SK-N-SH (cell line): Measurements from ENCODE around the gene TPH2. TPM values are rescaled to one million over a fixed set of nuclear protein-coding genes. Genes with fewer than 3 reads are reported as not detected.

Experiments used
- CTCF ChIA-PET: fragments of 300-600, 350-600 bp; formaldehyde crosslinking; extraction: SDS; loops from one replicate; lab custom pipeline; 2021; lab: Yijun Ruan, JAX
- POLR2A ChIA-PET: fragments of 350-600 bp; sonication (Branson Sonifier 250); formaldehyde crosslinking; extraction: SDS; loops from one replicate; lab custom pipeline; 2020; ENCODE audit warnings: antibody characterized with exemption, inconsistent platforms; lab: Yijun Ruan, JAX
- DNase-seq: peaks from one replicate; pipeline ENCODE4 v3.0.0; 2012
- H2AFZ ChIP-seq: fragments of 200-600 bp; sonication (generic); 2 replicates; pipeline ENCODE4 v1.8.1; 2016; ENCODE audit warnings: antibody characterized with exemption, mild to moderate bottlenecking, low read depth
- H3F3A ChIP-seq: fragments of 200-600 bp; sonication (generic); replicated peaks from 2 replicates; pipeline ENCODE3; 2016; ENCODE audit warnings: antibody characterized with exemption, mild to moderate bottlenecking; ENCODE audit not compliant: insufficient read depth
- H3K27ac ChIP-seq, 2 experiments: fragments of 200-500 bp in 1 of 2; fragments of 200-600 bp in 1 of 2; sonication (Bioruptor generic) in 1 of 2; sonication (generic), shearing (Covaris generic) in 1 of 2; 2 replicates each; pipeline versions ENCODE4 v1.5.1 to v1.6.1; 2014 to 2016; ENCODE audit warnings: low read depth in 2 of 2, inconsistent platforms in 1 of 2, low read length in 1 of 2, mild to moderate bottlenecking in 1 of 2, mixed read lengths in 1 of 2
- H3K27me3 ChIP-seq: fragments of 200-600 bp; sonication (generic), shearing (Covaris generic); 2 replicates; pipeline ENCODE4 v1.6.1; 2016; ENCODE audit warnings: mixed run types; ENCODE audit not compliant: insufficient read depth
- H3K36me3 ChIP-seq, 2 experiments: fragments of 200-500 bp in 1 of 2; fragments of 200-600 bp in 1 of 2; sonication (Bioruptor generic) in 1 of 2; sonication (generic) in 1 of 2; replicated peaks in 1 of 2; 2 replicates each; pipeline versions ENCODE3 to v1.5.1; 2014 to 2016; ENCODE audit warnings: low read length in 1 of 2, mild to moderate bottlenecking in 1 of 2; ENCODE audit not compliant: insufficient read depth in 2 of 2, control insufficient read depth in 1 of 2
- H3K4me1 ChIP-seq, 2 experiments: fragments of 200-500 bp in 1 of 2; fragments of 200-600 bp in 1 of 2; sonication (Bioruptor generic) in 1 of 2; sonication (generic), shearing (Covaris generic) in 1 of 2; 2 replicates each; pipeline versions ENCODE4 v1.5.1 to v1.6.1; 2014 to 2016; ENCODE audit warnings: low read depth in 1 of 2, low read length in 1 of 2, mixed run types in 1 of 2; ENCODE audit not compliant: insufficient read depth in 2 of 2, control insufficient read depth in 1 of 2
- H3K4me2 ChIP-seq: fragments of 200-600 bp; sonication (generic), shearing (Covaris generic); 2 replicates; pipeline ENCODE4 v1.6.1; 2017; ENCODE audit warnings: mixed run types
- H3K4me3 ChIP-seq, 2 experiments: fragments of 200-500 bp in 1 of 2; fragments of 200-600 bp in 1 of 2; sonication (Bioruptor generic) in 1 of 2; sonication (generic), shearing (Covaris generic) in 1 of 2; 2 replicates each; pipeline versions ENCODE4 v1.5.1 to v1.8.1; 2014 to 2016; ENCODE audit warnings: low read depth in 2 of 2, inconsistent platforms in 1 of 2, low read length in 1 of 2, mild to moderate bottlenecking in 1 of 2, mixed read lengths in 1 of 2, moderate library complexity in 1 of 2
- H3K79me2 ChIP-seq: fragments of 200-600 bp; sonication (generic); 2 replicates; pipeline ENCODE4 v1.8.1; 2017; ENCODE audit warnings: mild to moderate bottlenecking; ENCODE audit not compliant: insufficient read depth
- H3K9ac ChIP-seq: fragments of 200-600 bp; sonication (generic); 2 replicates; pipeline ENCODE4 v1.6.1; 2017; ENCODE audit warnings: mixed run types
- H3K9me2 ChIP-seq: fragments of 200-600 bp; sonication (generic); 2 replicates; pipeline ENCODE4 v1.6.1; 2017; ENCODE audit warnings: mixed run types
- H3K9me3 ChIP-seq: fragments of 200-600 bp; sonication (generic); 2 replicates; pipeline ENCODE4 v1.6.1; 2017; ENCODE audit warnings: mixed run types, mild to moderate bottlenecking, moderate library complexity
- H4K20me1 ChIP-seq: fragments of 200-600 bp; sonication (generic); 2 replicates; pipeline ENCODE4 v1.6.1; 2017; ENCODE audit warnings: mild to moderate bottlenecking, mixed run types; ENCODE audit not compliant: insufficient read depth
- CHD2 ChIP-seq: fragments of 150-350 bp; IDR thresholded peaks from 2 replicates; pipeline ENCODE4 v1.6.1; 2018; ENCODE audit warnings: low read length; ENCODE audit not compliant: partially characterized antibody
- ELF1 ChIP-seq: IDR thresholded peaks from 2 replicates; pipeline ENCODE4 v1.4.0; 2012
- EP300 ChIP-seq, 2 experiments: IDR thresholded peaks; 2 replicates each; pipeline versions ENCODE4 v1.4.0 to v1.6.1; 2012; ENCODE audit warnings: borderline replicate concordance in 1 of 2, low read depth in 1 of 2, low read length in 1 of 2
- FOXJ3 ChIP-seq: sonication (generic); formaldehyde crosslinking; IDR thresholded peaks from 2 replicates; pipeline ENCODE4 v1.5.1; 2020; ENCODE audit warnings: mild to moderate bottlenecking, missing genetic modification reagents
- IRF3 ChIP-seq: fragments of 150-350 bp; IDR thresholded peaks from 2 replicates; pipeline ENCODE4 v1.6.1; 2016; ENCODE audit warnings: mild to moderate bottlenecking, low read depth, low read length
- JUND ChIP-seq: IDR thresholded peaks from 2 replicates; pipeline ENCODE4 v1.4.0; 2012
- MEF2A ChIP-seq: IDR thresholded peaks from 2 replicates; pipeline ENCODE4 v1.4.0; 2012; ENCODE audit warnings: low read depth, borderline replicate concordance
- MXI1 ChIP-seq: IDR thresholded peaks from 2 replicates; pipeline ENCODE4 v1.6.1; 2012; ENCODE audit warnings: mild to moderate bottlenecking, low read depth, low read length, improper control_type of control experiment
- NFIC ChIP-seq: IDR thresholded peaks from 2 replicates; pipeline ENCODE4 v1.4.0; 2012; ENCODE audit warnings: borderline replicate concordance
- NRF1 ChIP-seq: IDR thresholded peaks from 2 replicates; pipeline ENCODE4 v1.6.1; 2012; ENCODE audit warnings: low read depth, mild to moderate bottlenecking, low read length
- PBX3 ChIP-seq: IDR thresholded peaks from 2 replicates; pipeline ENCODE4; 2012
- POLR2AphosphoS5 ChIP-seq: IDR thresholded peaks from 2 replicates; pipeline ENCODE4 v1.6.1; 2012; ENCODE audit warnings: low read depth, low read length
- RCOR1 ChIP-seq: fragments of 150-350 bp; IDR thresholded peaks from 2 replicates; pipeline ENCODE4 v1.6.1; 2017; ENCODE audit warnings: antibody characterized with exemption, low read length
- REST ChIP-seq: IDR thresholded peaks from 2 replicates; pipeline ENCODE4 v1.6.1; 2012; ENCODE audit warnings: mild to moderate bottlenecking, low read depth, low read length, moderate library complexity
- SIN3A ChIP-seq: IDR thresholded peaks from 2 replicates; pipeline ENCODE4 v1.6.1; 2012; ENCODE audit warnings: low read depth, mild to moderate bottlenecking, low read length, moderate library complexity, borderline replicate concordance
- TAF1 ChIP-seq: IDR thresholded peaks from 2 replicates; pipeline ENCODE4 v1.6.1; 2012; ENCODE audit warnings: low read depth, mild to moderate bottlenecking, low read length, moderate library complexity, borderline replicate concordance
- TCF12 ChIP-seq: IDR thresholded peaks from 2 replicates; pipeline ENCODE4 v1.4.0; 2012
- TEAD4 ChIP-seq: IDR thresholded peaks from 2 replicates; pipeline ENCODE4 v1.4.0; 2012; ENCODE audit warnings: mild to moderate bottlenecking, borderline replicate concordance; ENCODE audit not compliant: insufficient read depth
- ZBTB33 ChIP-seq: IDR thresholded peaks from 2 replicates; pipeline ENCODE4 v1.4.0; 2012; ENCODE audit warnings: low read depth, borderline replicate concordance
- WGBS: methylation state at CpG from one replicate; pipeline ENCODE4 v1.1.6; 2017; ENCODE audit warnings: low lambda C conversion rate; 5-methylcytosine and 5-hydroxymethylcytosine counted together
- polyA plus RNA-seq, 3 experiments: library from polyadenylated mRNA; depleted of rRNA; stranded (reverse); fragments of >200 nt; gene quantifications; 2 replicates each; pipeline ENCODE4 v1.2.3, GENCODE V29; 2012

The TPH2 gene
- polyA plus RNA-seq, 1 of the 3 experiments (the other 2 are of a cell fraction) = not detected

GRCh38 chr12:71896205-71896882, 42.3 kb upstream of the TPH2 start:
- Histone ChIP-seq H3K4me1 (peaks cover 0 to 10% of the 10 kb centered on the region in 2 experiments; a peak in 2 of 4 replicates), H3K9ac (no peak overlapping the region), H3F3A (no peaks in the 10 kb centered on the region), H3K36me3 (peaks cover 54 to 55% of the 10 kb centered on the region in 2 experiments), H3K9me2 (no peaks in the 10 kb centered on the region), H3K9me3 (no peaks in the 10 kb centered on the region), H4K20me1 (no peaks in the 10 kb centered on the region; the same call in 1 of the 2 replicates), H3K4me3 (no peak overlapping the region), H2AFZ (no peak overlapping the region), H3K4me2 (no peak overlapping the region), H3K27me3 (no peaks in the 10 kb centered on the region), H3K79me2 (0 out of 2 replicates have a peak, but pooled peaks cover 2% of the 10 kb centered on the region)
- no peak for DNase-seq
- ChIA-PET CTCF (no interaction called here), POLR2A (no interaction called here)
- WGBS = 90% methylated on average over 3 of the region's 3 CpGs
- TF ChIP-seq NRF1 (no peak), IRF3 (no peak), EP300 (IDR thresholded peaks at IDR 0.05; ENCODE audit: borderline replicate concordance in 1 of 2, low read depth in 1 of 2, low read length in 1 of 2) (no peak), RCOR1 (no peak), PBX3 (no peak), MXI1 (no peak), NFIC (no peak), ZBTB33 (no peak), TEAD4 (no peak), SIN3A (no peak), JUND (no peak), TAF1 (no peak), TCF12 (no peak), ELF1 (no peak), MEF2A (no peak), CHD2 (no peak), POLR2AphosphoS5 (no peak), FOXJ3 (CRISPR knock-in tag) (no peak), REST (no peak)
- TF ChIP-seq, all 33 proteins: peak for 0
- no peak overlapping the region for H3K27ac ChIP-seq
